NCI-H748 treated with DMSO at 0.1 percent for 48 hours (cell line): Measurements from ENCODE around the gene TPSG1.
"Not testable (repeated sequence)": the region's sequence is repeated elsewhere in the genome, so short reads cannot be mapped to it uniquely, and the experiment has no call there.

Source experiments
- DNase-seq: peaks from one replicate; lab custom pipeline; 2025; lab: John Stamatoyannopoulos, UW

Gene TPSG1

DNA sequence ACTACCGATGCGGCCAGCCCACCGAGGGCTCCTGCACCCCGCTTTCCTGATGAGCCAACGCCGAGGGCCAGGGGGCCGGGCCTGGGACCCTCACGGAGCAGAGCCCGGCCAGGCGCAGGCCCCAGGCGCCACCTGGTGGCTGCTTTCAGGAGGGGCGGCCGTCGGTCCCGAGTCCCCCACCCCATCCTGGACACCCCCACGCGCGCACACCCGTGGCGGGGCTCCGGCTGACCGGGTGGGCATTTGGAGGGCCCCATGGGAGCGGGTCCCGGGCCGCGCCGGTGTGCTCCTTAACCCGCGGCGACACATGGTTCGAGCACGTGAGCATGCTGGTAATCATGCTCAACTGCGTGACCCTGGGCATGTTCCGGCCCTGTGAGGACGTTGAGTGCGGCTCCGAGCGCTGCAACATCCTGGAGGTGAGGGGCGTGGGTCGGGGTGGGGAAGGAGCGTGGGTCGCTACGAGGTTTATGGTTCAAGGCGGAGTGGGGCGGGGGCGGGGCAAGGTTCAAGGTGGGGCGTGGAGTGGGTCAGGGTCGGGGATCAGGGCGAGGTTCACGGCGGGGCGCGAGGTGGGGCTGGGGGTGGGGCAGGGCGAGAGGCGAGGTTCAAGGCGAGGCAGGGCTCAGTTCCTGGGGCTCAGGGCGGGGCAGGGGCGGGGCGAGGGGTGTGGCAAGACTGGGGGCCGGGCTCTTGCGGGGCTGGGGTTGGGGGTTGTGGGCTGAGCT is 30.2 kb downstream of the TPSG1 start:
- DNase-seq = no peak

- no peak for DNase-seq
Measured at GRCh38 chr16:1193825-1194581, 31.1 kb downstream of the TPSG1 start.

DNA sequence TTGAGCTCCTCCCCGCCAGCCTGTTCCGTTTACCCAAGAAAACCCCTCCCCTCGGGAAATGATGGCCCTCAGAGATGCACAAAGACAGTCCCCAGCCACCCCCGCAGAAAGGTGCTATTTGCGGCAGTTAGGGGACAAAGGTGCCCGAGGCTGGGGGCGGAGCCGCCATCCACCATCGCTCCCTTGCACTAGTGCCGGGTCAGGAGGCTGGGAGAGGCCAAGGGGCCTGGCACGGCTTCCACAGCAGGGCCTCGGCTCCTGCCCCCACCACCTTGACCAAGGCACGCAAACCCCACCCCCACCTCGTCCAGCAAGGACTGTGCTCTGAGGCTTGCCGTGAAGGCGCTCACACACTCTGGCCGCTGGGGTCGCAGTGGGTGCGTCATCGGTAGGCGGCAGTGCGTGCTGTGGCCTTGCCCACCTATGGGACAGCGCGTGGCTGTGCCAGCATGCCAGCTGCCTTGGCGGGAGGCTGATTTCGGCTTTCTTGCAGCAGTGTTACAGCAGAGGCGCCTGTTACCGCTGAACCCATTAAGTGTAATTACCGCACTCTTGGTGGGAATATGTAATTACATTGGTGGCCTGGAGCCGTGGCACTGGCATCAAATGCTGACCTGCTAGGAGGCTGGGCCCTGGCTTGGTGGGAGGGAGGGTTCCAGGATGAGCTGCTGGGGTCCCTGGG is 31.8 kb downstream of the TPSG1 start:
- no peak for DNase-seq

DNA sequence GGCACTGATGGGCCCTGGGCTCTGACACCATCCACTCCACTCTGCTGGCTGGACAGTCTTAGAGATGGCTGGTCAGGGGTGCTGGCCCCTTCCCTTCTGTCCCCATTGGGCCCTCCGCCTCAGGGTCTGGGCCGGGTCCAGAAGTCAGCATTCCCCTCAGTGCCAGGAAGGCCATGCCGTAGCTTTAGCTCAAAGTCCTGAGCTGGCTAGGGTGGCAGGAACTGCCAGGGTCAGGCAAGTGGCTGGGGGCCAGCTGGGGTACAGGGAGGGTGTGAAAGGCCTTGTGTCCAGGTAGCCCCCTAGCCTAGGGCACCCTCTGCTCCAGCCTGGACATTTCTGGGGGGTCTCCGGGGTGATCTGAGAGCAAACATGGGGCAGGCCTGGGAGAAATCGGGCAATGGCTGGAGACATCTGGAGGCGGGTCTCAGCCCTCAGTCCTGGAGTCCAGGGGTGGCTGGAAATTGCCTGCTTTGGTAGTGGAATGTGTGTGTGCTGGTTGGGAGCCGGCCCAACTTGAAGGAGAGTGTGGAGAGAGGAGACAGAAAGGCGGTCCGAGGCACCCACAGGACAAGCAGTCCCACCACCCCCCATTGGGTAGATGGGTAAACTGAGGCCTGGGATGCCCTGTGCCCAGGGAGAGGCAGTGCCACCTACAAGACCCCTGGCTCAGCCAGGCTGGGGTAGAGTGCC is 32.5 kb downstream of the TPSG1 start:
- no peak for DNase-seq

DNA sequence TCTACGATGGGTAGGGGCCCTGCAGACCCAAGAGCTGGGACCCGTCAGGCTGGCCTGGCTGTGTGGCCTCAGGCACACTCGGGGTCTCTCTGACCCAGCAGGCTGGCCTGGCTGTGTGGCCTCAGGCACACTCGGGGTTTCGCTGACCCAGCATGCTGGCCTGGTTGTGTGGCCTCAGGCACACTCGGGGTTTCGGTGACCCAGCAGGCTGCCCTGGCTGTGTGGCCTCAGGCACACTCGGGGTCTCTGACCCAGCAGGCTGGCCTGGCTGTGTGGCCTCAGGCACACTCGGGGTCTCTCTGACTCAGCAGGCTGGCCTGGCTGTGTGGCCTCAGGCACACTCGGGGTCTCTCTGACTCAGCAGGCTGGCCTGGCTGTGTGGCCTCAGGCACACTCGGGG is 34.3 kb downstream of the TPSG1 start:
- not testable (repeated sequence) for DNase-seq

DNA sequence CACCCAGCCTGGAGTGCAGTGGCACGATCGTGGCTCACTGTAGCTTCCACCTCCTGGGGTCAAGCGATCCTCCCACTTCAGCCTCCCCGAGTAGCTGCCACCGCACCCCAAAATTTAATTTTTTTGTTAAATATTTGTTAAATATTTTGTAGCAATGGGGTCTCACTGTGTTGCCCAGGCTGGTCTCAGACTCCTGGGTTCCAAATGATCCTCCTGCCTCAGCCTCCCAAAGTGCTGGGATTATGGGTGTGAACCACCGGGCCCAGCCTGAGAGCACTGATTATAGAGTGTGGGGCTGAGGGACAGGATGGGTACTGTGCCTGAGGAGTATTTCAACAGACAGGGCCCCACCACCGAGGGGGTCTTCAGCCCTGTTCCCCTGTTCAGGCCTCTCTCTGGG is 35.6 kb downstream of the TPSG1 start:
- no peak for DNase-seq

- DNase-seq = no peak
Measured at GRCh38 chr16:1188432-1189189, 36.5 kb downstream of the TPSG1 start.

DNA sequence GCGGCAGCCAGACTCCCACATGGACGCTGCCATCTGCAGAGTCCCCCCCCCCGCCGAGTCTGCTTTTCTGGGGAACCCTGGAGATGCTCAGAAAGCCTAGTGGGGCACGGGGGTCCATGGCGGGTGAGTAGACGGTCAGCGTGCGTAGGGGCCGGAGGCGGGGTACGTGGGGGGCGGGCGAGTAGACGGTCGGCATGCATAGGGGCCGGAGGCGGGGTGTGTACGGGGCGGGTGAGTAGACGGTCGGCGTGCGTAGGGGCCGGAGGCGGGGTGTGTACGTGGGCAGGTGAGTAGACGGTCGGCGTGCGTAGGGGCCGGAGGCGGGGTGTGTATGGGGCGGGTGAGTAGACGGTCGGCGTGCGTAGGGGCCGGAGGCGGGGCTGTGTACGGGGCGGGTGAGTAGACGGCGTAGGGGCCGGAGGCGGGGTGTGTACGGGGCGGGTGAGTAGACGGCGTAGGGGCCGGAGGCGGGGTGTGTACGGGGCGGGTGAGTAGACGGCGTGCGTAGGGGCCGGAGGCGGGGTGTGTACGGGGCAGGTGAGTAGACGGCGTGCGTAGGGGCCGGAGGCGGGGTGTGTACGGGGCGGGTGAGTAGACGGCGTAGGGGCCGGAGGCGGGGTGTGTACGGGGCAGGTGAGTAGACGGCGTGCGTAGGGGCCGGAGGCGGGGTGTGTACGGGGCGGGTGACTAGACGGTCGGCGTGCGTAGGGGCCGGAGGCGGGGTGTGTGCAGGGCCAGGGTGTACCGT is 39.4 kb downstream of the TPSG1 start:
- DNase-seq = not testable (repeated sequence)

DNA sequence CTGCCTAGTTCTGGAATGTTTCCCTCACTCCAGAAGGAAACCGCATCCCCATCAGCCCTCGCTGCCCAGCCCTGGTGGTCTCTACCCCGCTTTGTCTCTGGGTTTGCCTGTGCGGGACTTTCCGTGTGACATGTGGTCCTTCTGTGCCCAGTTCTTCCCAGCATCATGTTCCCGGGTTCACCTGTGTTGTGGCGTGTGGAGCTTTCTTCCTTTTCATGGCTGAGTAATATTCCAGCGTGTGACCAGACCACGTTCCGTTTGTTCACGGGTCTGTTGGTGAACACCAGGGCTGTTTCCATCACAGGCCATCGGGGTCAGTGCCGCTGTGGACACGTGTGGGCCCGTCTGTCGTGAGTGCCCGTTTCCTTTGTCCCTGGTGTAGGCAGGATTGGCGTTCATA is 40.1 kb downstream of the TPSG1 start:
- DNase-seq = no peak

DNA sequence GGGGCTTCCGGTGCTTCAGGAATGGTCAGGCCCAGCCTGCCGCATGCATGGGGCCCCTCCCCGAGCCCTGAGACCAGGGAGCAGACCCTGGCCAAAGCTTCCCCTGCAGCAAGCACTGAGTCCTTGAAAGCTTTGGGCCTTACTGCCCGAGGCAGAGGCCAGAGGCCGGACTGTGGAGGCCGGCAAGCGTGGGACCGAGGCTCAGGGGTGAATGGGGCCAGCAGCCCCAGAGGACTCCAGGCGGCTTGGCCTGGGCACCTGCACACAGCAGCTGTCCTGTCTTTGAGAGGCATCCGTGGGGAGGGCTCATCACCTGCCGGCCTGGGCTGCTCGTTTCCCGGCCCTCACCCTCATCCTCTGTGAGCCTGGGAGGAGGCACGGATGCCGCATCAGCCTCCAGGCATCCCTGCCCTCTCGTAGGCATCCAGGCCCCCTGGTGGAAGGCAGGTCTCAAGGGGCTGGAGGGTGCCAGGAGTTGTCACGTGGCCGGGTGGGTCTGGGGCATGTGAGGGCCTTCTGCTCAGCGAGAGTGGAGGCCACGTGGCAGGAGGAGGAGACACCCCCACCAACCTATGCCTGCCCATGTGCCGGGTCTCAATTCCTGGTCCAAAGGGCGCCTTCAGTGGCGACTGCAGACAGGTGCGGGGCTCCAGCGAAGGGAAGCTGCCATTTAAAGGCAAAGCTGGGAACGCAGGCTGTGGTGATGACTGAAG is 40.8 kb downstream of the TPSG1 start:
- DNase-seq = no peak

- DNase-seq = peak; percentile 0
Measured at GRCh38 chr16:1182950-1183907, 41.8 kb downstream of the TPSG1 start.

- DNase-seq = no peak
Measured at GRCh38 chr16:1182316-1182671, 42.8 kb downstream of the TPSG1 start.

DNA sequence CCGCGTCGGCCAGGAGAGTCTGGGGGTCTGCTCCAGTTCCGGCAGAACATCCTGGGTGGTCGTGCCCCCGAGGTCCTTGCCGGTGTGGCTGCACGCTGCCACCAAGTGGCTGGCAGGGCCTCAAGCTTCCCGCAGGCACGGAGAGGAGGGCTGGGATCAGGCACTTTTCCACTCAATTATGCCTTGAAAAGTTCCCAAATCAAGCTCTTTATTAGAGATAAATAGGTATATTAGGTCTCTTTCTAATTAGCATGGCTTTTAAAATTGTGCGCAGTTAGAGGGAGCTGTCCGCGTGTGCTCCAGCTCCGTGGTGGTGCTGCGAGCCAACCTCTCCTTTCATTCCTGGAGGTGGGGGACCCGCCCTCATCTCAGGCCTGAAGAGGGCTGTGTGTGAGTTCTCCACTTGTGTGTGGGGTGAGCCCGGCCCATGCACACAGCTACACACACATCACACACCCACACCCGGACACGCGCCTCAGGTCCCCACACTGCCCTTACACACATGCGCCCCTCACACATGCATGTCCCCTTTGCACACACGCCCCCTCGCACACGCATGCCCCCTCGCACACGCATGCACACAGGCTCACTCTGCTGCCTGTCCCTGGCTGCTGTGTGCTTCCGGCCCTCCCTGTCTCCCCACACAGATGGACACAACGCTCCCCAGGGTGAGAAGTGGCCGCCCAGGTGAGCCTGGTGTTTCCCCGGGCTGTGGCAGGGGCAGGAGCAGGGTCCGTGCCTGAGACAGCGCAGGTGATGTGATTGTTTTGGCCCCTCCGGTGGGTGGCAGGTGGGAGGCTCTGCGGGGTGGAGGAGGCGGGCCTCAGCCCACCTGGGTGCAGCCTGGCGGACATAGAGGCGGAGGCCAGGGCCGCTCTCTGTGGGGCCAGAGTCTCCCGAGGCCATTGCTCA is 43.4 kb downstream of the TPSG1 start:
- DNase-seq = no peak

DNA sequence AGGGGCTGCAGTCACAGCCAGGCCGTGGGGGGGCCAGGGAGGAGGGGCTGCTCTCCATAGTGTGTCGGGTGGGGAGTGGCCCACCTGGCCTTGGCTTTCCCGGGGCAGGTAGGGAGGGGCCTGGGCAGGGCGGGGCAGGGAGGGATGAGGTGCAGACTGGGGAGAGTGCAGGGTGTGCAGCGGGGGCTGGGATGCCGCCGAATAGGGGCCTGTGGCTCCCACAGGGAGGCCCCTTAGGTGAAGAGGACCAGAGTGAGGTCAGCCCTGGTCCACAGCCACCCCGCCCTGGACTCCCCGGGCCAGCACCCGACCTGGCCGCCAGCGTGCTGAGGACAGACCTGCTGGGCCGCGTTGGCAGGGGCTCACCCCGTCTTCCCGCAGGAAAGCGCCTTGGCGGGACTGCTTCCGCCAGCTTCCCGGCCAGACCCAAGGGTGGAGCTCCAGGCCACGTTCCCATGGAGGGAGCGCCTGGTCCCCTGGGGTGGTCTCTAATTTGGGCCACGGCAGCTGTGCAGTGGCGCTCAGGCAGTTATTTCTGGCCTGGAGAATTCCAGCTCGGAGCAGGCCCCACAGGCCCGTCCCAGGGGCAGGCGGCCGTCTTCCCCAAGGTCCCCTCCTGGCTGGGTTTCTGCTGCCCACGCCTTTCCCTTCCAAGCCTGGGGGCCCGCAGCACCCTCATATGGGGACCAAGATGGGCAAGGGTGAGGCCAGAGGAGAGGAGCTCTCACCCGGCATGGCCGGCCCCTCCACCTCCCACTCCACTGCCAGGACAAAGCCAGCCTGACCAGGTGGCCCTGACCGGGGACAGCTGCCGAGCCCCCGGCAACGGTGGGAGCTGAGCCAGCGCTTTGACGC is 44.3 kb downstream of the TPSG1 start:
- no peak for DNase-seq

DNA sequence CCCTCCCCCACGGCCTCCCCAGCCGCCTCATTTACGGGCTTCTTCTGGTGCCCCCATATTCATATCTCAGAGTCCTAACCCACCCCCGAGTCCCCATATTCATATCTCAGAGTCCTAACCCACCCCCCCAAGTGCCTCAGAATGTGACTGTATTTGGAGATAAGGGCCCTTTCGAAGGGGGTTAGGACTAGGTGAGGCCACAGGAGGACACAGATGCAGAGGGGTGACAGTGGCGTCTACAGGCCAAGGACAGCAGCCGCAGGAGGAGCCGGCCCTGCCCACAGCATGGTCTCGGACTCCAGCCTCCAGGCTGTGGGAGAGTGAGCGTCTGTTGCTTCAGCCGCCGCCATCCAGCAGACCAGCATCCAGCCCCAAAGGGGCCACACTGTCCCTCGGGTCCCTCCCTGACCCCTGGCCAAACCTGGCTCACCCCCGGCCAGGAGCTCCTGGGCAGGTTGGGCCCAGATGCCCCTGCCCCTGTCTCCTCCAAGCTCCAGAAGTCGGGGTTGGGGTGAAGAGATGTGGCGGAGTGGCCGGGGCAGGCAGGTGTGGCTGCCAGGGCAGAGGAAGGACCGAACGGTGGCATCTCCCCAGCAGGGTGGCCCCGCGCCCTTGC is 46.7 kb downstream of the TPSG1 start:
- no peak for DNase-seq

- no peak for DNase-seq
Measured at GRCh38 chr16:1177750-1178149, 47.3 kb downstream of the TPSG1 start.

GRCh38 chr16:1177053-1177452 is 48.0 kb downstream of the TPSG1 start:
- DNase-seq = no peak
